ENCODE measurements around the gene CELSR1.

DNA sequence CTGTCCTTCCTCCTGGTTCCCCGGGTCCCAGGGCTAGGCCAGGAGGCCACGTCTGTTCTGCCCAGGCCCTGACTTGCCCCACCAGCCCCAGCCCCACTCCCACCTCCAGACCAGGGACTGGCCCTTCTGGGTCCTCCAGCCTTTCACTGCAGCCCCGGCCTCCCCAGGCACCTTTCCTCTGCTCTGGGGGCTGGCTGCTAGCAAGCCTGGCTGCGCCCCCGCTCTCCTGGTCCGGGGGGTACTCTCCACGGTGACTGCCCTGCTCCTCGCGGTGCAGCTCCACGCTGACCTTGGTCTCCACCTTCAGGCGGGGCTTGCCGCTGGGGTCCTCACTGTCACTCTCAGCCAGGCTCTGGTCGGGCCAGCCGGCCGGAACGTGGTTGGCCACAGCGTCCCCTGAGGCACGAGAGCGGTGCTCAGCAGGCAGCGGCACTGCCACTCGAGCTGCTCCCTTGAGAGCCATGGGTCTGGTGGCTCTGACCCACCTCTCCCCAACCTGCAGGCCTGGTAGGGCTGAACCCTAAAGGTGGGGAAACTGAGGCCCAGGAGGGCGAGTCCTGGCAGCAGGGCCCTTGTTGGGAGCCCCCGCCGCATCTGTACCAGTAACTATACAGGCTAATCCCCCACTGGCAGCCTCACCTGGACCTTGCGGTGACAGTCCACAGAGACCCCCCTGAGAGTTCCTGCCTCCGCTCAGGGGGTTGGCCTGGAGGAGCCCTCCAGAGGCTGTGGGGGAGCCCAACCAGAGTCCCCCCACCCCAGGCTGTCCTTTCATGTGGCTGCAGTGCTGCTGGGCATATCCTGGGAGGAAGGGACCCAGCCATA is 172.9 kb downstream of the CELSR1 start:
- TF ChIP-seq, protein P1, sequence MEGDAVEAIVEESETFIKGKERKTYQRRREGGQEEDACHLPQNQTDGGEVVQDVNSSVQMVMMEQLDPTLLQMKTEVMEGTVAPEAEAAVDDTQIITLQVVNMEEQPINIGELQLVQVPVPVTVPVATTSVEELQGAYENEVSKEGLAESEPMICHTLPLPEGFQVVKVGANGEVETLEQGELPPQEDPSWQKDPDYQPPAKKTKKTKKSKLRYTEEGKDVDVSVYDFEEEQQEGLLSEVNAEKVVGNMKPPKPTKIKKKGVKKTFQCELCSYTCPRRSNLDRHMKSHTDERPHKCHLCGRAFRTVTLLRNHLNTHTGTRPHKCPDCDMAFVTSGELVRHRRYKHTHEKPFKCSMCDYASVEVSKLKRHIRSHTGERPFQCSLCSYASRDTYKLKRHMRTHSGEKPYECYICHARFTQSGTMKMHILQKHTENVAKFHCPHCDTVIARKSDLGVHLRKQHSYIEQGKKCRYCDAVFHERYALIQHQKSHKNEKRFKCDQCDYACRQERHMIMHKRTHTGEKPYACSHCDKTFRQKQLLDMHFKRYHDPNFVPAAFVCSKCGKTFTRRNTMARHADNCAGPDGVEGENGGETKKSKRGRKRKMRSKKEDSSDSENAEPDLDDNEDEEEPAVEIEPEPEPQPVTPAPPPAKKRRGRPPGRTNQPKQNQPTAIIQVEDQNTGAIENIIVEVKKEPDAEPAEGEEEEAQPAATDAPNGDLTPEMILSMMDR (IDR thresholded peaks at IDR 0.05) = no peak
- no peak for TF ChIP-seq ZFX (IDR thresholded peaks at IDR 0.05; ENCODE audit: borderline replicate concordance)

Measured in 22Rv1 (cell line).